NCI-H1105 (cell line): ENCODE data around the gene ZNF471.

Experiments
- DNase-seq: peaks from one replicate; lab custom pipeline; 2025; lab: John Stamatoyannopoulos, UW

ZNF471 gene

DNA sequence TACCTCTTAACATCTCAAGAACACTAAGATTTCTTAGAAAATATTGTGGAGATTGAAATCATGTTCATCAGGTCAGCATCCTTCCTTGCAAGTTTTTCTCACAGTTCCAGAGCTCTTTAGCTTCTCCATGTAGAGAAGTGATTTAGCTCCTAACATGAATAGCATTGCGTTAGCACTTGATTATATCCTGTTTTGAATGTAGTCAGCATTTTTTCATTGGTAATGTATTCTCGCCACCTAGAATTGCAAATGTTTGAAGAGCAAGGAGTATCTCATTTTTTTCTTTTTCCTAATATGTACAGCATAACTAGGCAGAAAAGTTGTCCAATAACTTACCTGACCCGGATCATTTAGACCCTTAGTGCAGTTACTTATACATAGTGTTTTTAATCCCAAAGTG is 66.3 kb downstream of the ZNF471 start:
- DNase-seq = no peak

GRCh38 chr19:56577719-56578602 is 70.3 kb downstream of the ZNF471 start:
- DNase-seq = no peak
